MV-4-11 (cell line): ENCODE results near the gene ZAP70.

Source experiments
- DNase-seq: peaks from one replicate; lab custom pipeline; 2025; lab: John Stamatoyannopoulos, UW

The ZAP70 gene

DNA sequence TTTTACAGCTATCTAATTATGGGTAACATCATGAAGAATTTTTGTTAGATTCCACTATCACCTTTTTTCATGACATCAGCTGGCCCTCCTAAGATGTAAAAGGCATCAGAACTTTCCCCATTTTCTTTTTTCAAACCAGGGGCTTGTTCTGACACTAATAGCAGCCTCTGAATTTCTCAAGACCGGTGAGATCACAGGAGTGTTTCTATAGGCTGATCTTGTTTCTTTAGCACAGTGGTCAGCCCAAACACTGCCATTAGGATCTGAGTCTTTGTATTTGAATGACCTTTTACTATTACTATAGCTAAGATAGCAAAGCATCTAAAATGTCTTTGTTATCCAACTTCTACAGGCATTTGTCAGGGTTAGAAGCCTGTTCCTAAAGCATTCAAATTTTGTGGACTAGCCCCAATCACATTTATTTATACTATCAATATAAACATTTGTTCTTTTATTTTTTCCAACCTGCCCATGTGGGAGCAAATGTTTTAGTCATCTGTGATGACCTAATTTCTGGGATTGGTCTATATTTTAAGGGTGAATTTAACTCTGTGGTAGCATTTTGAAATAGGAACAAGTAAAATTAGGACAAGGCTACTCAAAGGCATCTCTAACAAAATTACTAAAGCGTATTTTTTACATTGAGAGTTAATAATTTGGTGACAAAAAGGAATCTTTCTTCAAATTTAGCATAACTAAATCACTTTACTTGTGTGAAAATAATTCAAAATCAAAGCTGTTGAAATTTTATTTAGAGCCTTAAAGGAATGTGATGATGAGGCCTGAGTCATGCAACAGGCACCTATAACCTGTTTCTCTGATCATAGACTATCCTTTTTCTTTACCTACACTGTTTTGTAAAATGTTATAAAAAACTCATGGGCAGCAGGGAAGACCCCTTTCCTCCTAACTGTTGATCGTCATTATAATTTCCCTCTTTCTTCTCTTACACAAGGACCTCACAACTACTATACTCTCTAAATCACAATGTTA, 39.3 kb downstream of the ZAP70 start:
- no peak for DNase-seq

DNA sequence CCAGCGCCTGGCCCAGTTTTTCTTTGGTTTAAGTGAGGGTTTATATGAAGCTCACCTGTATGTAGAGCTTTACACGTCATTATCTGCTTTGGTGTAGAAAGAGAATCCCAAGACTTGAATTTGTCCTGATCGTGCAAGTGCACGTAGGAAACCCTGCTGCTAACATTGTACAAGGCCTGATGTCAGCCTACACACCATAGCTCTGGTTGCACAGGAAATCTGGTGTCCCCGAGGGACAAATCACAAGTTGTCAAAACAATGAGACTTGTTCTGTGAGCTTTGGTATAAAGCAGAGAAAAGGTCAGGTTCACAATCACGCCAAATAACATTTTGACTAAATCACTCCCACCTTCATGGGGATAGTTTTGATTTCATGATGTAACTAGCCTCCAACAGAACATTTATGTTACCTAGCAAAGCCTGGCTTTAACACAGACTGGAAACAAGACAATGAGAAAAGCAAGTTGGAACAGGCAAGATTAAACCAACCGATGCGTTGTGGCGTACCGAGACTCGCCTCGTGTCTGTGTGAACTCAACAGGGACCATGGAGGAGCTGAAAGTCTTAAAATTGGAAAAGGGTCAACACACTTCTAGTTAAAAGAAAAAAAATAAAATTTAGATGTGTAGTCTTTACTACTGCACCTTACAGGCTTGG, 41.4 kb downstream of the ZAP70 start:
- no peak for DNase-seq

DNA sequence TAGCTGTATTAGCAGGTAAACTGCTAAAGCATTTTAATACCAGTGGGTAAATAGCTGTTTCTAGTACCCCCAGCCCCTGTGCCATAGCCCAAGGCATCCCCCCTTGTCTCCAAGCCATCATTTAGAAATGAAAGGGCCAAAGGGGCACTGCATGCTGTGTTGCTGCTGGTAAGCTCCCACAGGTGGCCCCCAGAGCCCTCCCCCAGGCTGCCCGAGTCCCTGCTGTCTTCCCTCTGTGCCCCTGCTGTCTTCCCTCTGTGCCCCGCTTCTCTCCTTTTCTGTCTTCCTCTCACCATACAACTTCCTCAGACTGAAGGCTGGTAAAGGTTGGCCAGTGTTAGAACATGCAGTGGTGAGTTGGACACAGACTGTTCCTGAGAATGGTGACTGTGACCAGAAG, 42.1 kb downstream of the ZAP70 start:
- DNase-seq = no peak

DNA sequence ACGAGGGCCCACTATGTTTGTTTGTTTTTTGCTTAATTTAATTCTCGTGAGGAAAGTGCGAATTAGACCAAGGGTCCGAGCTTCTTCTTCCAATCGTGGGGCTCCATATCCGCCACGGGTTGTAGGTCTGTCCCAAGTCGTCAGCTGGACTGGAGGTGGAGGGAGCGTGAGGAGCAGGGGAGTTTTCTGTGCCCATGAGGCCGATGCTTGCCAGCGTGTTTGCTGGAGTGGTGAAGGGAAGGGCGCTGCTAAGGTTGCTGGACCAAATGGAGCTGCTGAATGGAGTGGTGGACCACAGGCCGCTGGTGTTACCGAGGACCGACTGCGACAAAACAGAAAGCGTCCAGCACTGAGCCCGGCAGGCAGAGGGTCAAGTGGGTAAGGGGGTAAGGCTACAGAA, 43.7 kb downstream of the ZAP70 start:
- no peak for DNase-seq

DNA sequence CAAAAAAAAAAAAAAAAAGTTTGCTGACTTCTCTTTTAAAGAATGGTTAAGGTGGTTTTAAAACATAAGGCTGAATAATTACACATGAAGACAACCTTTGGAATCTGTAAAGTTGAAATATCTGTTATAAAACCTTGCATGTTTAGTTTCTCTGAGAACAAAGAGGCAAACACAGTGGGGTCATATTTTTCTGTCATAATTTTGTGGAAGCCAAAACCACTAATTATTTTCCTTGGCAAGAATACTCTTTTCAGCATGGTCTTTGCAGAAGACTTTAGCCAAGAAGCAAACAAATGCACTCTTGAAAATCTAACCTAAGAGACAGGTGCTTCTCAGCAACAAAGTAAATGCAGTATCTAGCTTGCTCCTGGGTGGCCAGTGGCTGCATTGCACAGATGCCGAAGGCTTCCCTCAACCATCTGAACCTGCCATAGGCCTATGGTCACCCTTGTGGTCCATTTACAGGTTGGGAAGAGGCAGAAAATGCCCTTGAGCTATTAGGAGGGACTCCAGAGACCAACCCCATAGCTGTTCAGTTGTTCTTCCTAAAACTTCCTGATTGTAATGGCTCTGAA, 44.8 kb downstream of the ZAP70 start:
- DNase-seq = no peak

- DNase-seq = no peak
Observed at GRCh38 chr2:97759727-97760407, 46.5 kb downstream of the ZAP70 start.

DNA sequence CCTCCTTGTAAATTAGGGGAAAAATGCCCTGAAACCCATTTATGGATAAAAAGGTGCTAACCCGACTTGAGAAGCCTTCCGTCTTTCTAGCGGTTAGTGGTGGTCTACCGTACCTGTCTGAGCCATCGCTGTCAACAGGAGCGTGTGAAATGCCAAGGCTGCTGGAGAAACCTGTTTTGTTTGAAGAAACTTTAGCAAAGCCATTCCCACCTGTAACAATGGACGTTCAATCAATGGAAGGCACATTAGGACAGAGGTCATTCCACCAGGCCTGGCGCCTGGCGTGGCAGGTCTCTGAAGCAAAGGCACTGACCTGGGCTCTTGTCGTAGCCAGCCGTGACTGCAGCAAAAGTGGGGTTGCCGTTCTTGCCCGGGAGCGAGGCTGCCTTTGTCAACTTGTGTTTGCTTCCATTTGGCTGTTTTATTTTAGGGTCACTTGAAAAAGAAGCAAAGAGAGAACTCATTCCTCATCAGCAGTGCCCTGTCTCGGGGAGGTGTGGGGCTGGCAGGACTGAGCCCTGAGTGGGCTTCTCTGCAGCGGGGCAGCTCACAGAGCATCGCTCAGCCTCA, 47.2 kb downstream of the ZAP70 start:
- DNase-seq = no peak

DNA sequence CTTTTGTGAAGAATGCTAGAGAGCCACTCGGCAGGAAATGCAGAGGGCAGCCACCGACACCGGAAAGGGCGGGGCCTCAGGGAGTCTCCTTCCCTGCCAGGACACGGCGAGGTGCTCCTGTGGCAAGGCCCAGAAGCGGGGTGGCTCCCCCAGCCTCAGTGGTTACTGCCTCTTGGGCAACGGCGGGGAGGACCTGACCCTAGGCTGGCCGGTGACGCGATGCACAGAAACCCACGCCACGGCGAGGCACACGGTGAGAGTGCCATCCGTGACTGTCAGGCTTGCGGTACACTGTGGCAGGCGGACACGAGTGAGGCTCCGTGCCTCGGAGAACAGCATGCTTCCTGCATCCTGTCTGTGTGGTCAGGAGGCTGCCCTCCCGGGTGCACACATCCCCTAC, 47.8 kb downstream of the ZAP70 start:
- DNase-seq = no peak

- peak; percentile 21 for DNase-seq
Observed at GRCh38 chr2:97763176-97763845, 49.9 kb downstream of the ZAP70 start.

GRCh38 chr2:97764559-97765263, 51.3 kb downstream of the ZAP70 start:
- no peak for DNase-seq

GRCh38 chr2:97765933-97766332, 52.6 kb downstream of the ZAP70 start:
- no peak for DNase-seq

DNA sequence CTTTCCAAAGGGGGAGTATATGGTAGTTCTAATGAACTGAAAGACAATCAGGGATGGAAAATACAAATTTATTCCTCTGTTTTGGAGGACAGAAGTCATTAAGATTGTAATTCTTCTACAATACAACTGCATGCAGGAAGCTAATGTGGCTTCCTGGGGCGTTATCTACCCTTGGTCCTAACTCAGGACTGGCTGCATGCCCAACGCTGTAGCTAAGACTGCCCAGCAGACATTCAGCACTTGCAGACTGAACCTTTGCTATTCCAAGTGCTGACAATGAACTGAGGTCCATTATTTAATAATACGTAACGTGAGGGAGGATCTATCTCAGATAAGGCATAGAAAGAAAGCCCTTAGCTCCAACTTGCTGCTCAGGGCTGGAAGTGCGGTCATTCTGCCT, 53.2 kb downstream of the ZAP70 start:
- no peak for DNase-seq

DNA sequence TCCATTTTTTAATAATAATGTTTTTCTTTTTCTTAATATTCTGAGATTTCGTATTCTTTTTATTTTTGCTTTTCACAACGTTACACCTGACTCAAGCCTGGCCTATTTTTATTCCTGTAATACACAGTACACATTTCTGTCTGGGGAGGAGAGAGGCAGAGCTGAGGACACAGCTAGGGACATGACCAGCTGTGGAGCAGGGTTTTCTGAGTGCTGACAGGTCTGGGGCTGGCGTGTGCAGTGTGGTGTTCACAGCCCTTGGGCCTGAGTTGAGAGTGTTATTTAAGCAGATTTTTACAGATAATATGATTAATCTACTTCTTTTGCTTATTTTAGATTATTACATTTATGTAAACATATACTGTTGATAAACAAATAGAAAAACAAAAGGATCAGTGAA, 55.9 kb downstream of the ZAP70 start:
- DNase-seq = no peak

- DNase-seq = no peak
Observed at GRCh38 chr2:97769711-97770110, 56.3 kb downstream of the ZAP70 start.

DNA sequence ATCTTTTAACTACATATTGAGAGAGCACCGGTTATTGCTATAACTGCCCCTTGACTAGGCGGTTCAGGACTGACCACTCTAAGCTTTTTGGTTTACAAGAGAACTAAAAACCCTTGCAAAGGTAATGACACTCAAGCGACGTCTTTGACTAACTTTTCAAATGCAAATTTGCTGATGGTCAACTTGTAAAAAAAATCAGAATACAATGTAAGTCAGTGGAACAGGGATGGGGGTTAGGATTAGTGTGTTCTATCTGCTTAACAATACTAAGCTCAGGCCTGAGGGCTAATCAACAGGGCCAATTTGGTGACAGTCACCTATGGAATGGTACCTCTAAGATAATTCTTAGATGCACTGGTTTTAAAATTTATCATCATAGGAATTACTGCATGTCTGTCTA, 57.1 kb downstream of the ZAP70 start:
- no peak for DNase-seq

DNA sequence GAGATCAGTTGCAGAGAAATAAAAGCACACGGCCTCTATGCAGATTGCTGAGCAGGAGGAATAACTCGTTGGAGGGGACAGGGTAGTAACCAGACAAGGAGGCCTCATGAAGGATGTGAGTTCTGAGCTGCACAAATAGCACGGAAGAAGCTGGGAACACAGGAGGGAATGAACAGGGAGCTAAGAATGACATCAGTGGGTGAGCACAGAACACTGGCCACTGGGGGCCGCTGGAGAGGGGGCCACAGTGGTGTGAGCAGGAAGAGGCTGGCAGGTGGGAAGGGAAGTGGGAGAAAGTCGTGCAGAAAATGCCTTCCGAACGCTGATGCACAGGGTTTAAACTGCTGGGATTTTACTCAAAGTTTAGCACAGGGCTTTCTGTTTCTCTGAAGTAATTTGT, 61.0 kb downstream of the ZAP70 start:
- DNase-seq = peak; percentile 12

- no peak for DNase-seq
Observed at GRCh38 chr2:97775074-97775473, 61.7 kb downstream of the ZAP70 start.

DNA sequence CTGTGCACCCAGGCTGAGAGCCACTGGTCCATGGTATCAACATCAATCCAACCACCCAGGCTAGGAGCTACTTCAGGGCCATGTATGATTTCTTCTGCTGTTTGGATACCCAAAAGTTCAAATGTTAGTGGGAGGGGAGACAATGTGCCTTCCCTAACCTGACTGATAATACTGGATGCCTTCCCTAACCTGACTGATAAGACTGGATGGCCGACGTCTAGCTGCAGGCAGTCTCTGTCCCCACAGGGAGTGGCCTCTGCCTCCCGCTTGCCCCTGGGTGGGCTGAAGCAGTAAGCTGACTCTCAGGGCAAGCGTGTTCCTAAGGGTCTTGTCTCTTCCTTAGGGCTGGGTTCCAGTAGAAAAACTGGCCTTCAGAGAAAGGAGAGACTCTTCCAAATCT, 65.8 kb downstream of the ZAP70 start:
- no peak for DNase-seq

DNA sequence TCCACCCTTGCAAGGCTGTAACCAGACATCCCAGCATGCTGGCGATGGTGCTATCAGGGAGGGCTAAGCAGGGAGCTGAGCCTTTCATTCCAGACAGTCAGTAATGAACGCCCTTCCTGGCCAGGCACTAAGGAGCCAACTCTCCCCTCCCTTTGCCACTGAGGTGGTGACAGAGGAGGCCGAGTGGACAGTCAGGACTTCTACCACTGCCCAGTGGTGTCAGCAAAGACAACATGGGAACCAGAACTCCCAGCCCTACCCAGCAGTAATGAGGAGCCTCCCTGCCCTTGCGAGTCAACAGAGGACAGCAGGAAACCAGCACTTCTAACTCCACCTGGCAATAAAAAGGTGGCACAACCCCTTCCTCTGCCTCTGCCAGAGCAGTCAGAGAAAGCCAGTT, 68.6 kb downstream of the ZAP70 start:
- DNase-seq = no peak

- no peak for DNase-seq
Observed at GRCh38 chr2:97784953-97785352, 71.6 kb downstream of the ZAP70 start.

DNA sequence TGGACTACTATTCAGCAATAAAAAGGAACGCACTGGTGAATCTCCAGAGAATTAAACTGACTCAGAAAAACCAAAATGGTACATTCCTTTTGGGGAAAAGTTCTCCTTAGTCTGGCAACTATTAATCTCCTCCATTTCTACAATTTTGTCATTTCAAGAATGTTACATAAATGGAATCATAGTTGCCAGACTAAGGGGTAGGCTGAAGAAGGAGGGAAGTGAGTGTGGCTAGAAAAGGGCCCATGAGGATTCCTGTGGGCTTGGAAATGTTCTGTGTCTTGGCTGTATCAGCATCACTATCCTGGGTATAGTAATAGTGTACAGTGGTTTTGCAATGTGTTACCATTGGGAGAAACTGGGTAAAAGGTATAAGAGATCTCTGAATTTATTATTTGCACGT, 72.4 kb downstream of the ZAP70 start:
- DNase-seq = no peak
